GM23248 (cell line): ENCODE measurements around the gene AP2A2.

Source experiments
- EZH2 ChIP-seq: fragments of 200-600 bp; sonication (generic); IDR thresholded peaks from 2 replicates; pipeline ENCODE4 v1.6.1; 2018; ENCODE audit warnings: antibody characterized with exemption, mild to moderate bottlenecking; ENCODE audit not compliant: insufficient read depth, poor library complexity, severe bottlenecking
- EZH2phosphoT487 ChIP-seq: fragments of 200-600 bp; sonication (generic); IDR thresholded peaks from 2 replicates; pipeline ENCODE4 v1.6.1; 2018; ENCODE audit warnings: antibody characterized with exemption, moderate library complexity, mild to moderate bottlenecking, low read depth; ENCODE audit not compliant: insufficient read depth

- no peak for TF ChIP-seq EZH2
- TF ChIP-seq EZH2phosphoT487, result no peak
Observed at GRCh38 chr11:1015064-1015463, 89.4 kb downstream of the AP2A2 start.
